Mesenchymal stem cell (in vitro differentiated cells and primary cell): ENCODE data around the gene EDN1.
A peak's percentile ranks its signal among the peaks of the same experiment; 100 is the strongest.

Experiments
- DNase-seq: peaks from one replicate; pipeline ENCODE4 v3.0.0-alpha.2; 2013
- H2AFZ ChIP-seq: one replicate; pipeline ENCODE4 v1.6.1; 2013; ENCODE audit warnings: low read depth, mild to moderate bottlenecking, control low read depth, inconsistent platforms, low read length, moderate library complexity
- H2AK5ac ChIP-seq: 2 replicates; pipeline ENCODE4 v1.6.1; 2013; ENCODE audit warnings: low read length, moderate library complexity, mild to moderate bottlenecking, inconsistent platforms; ENCODE audit not compliant: severe bottlenecking
- H2BK120ac ChIP-seq: one replicate; pipeline ENCODE4 v1.6.1; 2013; ENCODE audit warnings: low read depth, mild to moderate bottlenecking, inconsistent platforms, low read length, moderate library complexity
- H2BK12ac ChIP-seq, 2 experiments: one replicate each; pipeline ENCODE4 v1.6.1; 2013; ENCODE audit warnings: inconsistent platforms in 2 of 2, low read length in 2 of 2, mild to moderate bottlenecking in 2 of 2, moderate library complexity in 2 of 2, control low read depth in 1 of 2
- H2BK15ac ChIP-seq: one replicate; pipeline ENCODE4 v1.6.1; 2013; ENCODE audit warnings: mild to moderate bottlenecking, low read depth, inconsistent platforms; ENCODE audit not compliant: poor library complexity, severe bottlenecking
- H2BK5ac ChIP-seq: 2 replicates; pipeline ENCODE4 v1.6.1; 2013; ENCODE audit warnings: low read depth, mild to moderate bottlenecking, low read length, control low read depth, inconsistent platforms; ENCODE audit not compliant: poor library complexity, severe bottlenecking
- H3K14ac ChIP-seq, 2 experiments: one replicate each; pipeline ENCODE4 v1.6.1; 2013; ENCODE audit warnings: inconsistent platforms in 2 of 2, low read length in 2 of 2, control low read depth in 1 of 2, mild to moderate bottlenecking in 1 of 2, moderate library complexity in 1 of 2
- H3K18ac ChIP-seq, 2 experiments: one replicate each; pipeline ENCODE4 v1.6.1; 2013; ENCODE audit warnings: inconsistent platforms in 2 of 2, low read length in 2 of 2, control low read depth in 1 of 2, low read depth in 1 of 2, mild to moderate bottlenecking in 1 of 2
- H3K23ac ChIP-seq, 2 experiments: one replicate each; pipeline ENCODE4 v1.6.1; 2013; ENCODE audit warnings: inconsistent platforms in 2 of 2, low read length in 2 of 2, mild to moderate bottlenecking in 2 of 2, moderate library complexity in 2 of 2, control low read depth in 1 of 2
- H3K27ac ChIP-seq: 2 replicates; pipeline ENCODE4 v1.5.1; 2013; ENCODE audit warnings: mild to moderate bottlenecking, moderate library complexity, low read length, control low read depth, inconsistent platforms; ENCODE audit not compliant: poor library complexity, severe bottlenecking
- H3K27me3 ChIP-seq, 2 experiments: 2 replicates each; pipeline versions ENCODE4 v1.6.1 to v1.7.0; 2013; ENCODE audit warnings: low read length in 2 of 2, mild to moderate bottlenecking in 2 of 2, moderate library complexity in 2 of 2, control low read depth in 1 of 2, inconsistent platforms in 1 of 2; ENCODE audit not compliant: control insufficient read depth in 1 of 2, insufficient read depth in 1 of 2
- H3K36me3 ChIP-seq, 2 experiments: 2 replicates each; pipeline versions ENCODE4 v1.6.1 to v1.7.0; 2013; ENCODE audit warnings: low read length in 2 of 2, control low read depth in 1 of 2, inconsistent platforms in 1 of 2, low read depth in 1 of 2, mild to moderate bottlenecking in 1 of 2; ENCODE audit not compliant: insufficient read depth in 2 of 2, control insufficient read depth in 1 of 2
- H3K4ac ChIP-seq, 2 experiments: one replicate each; pipeline ENCODE4 v1.6.1; 2013; ENCODE audit warnings: inconsistent platforms in 2 of 2, low read length in 2 of 2, mild to moderate bottlenecking in 2 of 2, moderate library complexity in 2 of 2, control low read depth in 1 of 2, low read depth in 1 of 2
- H3K4me1 ChIP-seq: 2 replicates; pipeline ENCODE4 v1.6.1; 2013; ENCODE audit warnings: low read depth, low read length, control low read depth; ENCODE audit not compliant: control insufficient read depth, insufficient read depth
- H3K4me2 ChIP-seq: 2 replicates; pipeline ENCODE4 v1.6.1; 2013; ENCODE audit warnings: low read length, mild to moderate bottlenecking, inconsistent platforms; ENCODE audit not compliant: poor library complexity, severe bottlenecking
- H3K4me3 ChIP-seq, 2 experiments: 2 replicates each; pipeline versions ENCODE4 v1.5.1 to v1.7.0; 2013; ENCODE audit warnings: low read length in 2 of 2, mild to moderate bottlenecking in 2 of 2, control low read depth in 1 of 2, low read depth in 1 of 2; ENCODE audit not compliant: insufficient read depth in 1 of 2
- H3K79me1 ChIP-seq: replicated peaks from 2 replicates; pipeline ENCODE4 v1.6.1; 2013; ENCODE audit warnings: mild to moderate bottlenecking, control low read depth, low read length, inconsistent platforms; ENCODE audit not compliant: poor library complexity, severe bottlenecking
- H3K9ac ChIP-seq: 2 replicates; pipeline ENCODE4 v1.7.0; 2013; ENCODE audit warnings: mild to moderate bottlenecking, low read length, moderate library complexity
- H3K9me3 ChIP-seq: 2 replicates; pipeline ENCODE4 v1.7.0; 2013; ENCODE audit warnings: mild to moderate bottlenecking, low read length; ENCODE audit not compliant: control insufficient read depth
- H4K8ac ChIP-seq: one replicate; pipeline ENCODE4 v1.6.1; 2013; ENCODE audit warnings: inconsistent platforms, mild to moderate bottlenecking, low read length, moderate library complexity
- H4K91ac ChIP-seq: one replicate; pipeline ENCODE4 v1.6.1; 2013; ENCODE audit warnings: mild to moderate bottlenecking, low read length, inconsistent platforms
- WGBS: methylation state at CpG from one replicate; pipeline ENCODE4 v1.1.7; 2013; ENCODE audit warnings: mixed read lengths; 5-methylcytosine and 5-hydroxymethylcytosine counted together

Gene EDN1

GRCh38 chr6:12313306-12313991 lies 23.3 kb downstream of the EDN1 start:
- no peak overlapping the region for H2BK12ac ChIP-seq
- H2BK5ac ChIP-seq: no peak overlapping the region
- H3K4me1 ChIP-seq: peaks cover 7% of the 10 kb centered on the region
- peak overlapping the region; percentile 34 for H2BK120ac ChIP-seq
- no peak overlapping the region for H3K4me3 ChIP-seq
- peaks cover 0 to 2% of the 10 kb centered on the region in 2 experiments for H3K27me3 ChIP-seq
- H2AFZ ChIP-seq: no peak overlapping the region
- H4K8ac ChIP-seq: no peak overlapping the region
- no peak overlapping the region for H2AK5ac ChIP-seq
- H4K91ac ChIP-seq: no peak overlapping the region
- no peak overlapping the region for H3K4me2 ChIP-seq
- H3K79me1 ChIP-seq: no peaks in the 10 kb centered on the region
- H3K14ac ChIP-seq: no peak overlapping the region
- no peak overlapping the region for H3K18ac ChIP-seq
- no peaks in the 10 kb centered on the region for H3K36me3 ChIP-seq
- H3K9ac ChIP-seq: no peak overlapping the region
- no peak overlapping the region for H3K23ac ChIP-seq
- 87% methylated on average over 12 of the region's 12 CpGs for WGBS
- no peak overlapping the region for H3K27ac ChIP-seq
- H3K9me3 ChIP-seq: peaks cover 3% of the 10 kb centered on the region
- no peak overlapping the region for H2BK15ac ChIP-seq
- no peak overlapping the region for H3K4ac ChIP-seq
- DNase-seq: no peak

- Histone ChIP-seq H3K79me1 (no peaks in the 10 kb centered on the region), H3K4me3 (no peak overlapping the region), H3K14ac (no peak overlapping the region), H3K9ac (no peak overlapping the region), H3K27ac (peak overlapping the region; percentile 15), H2AK5ac (no peak overlapping the region), H3K4me1 (peaks cover 7% of the 10 kb centered on the region), H3K36me3 (no peaks in the 10 kb centered on the region), H3K4me2 (no peak overlapping the region), H3K9me3 (peaks cover 7% of the 10 kb centered on the region), H2BK5ac (no peak overlapping the region), H2BK120ac (no peak overlapping the region), H3K27me3 (peaks cover 0 to 2% of the 10 kb centered on the region in 2 experiments), H4K8ac (no peak overlapping the region), H3K23ac (no peak overlapping the region), H2AFZ (no peak overlapping the region), H3K18ac (no peak overlapping the region), H4K91ac (no peak overlapping the region), H2BK12ac (no peak overlapping the region), H2BK15ac (no peak overlapping the region), H3K4ac (no peak overlapping the region)
- DNase-seq: no peak
- 80% methylated on average over 7 of the region's 8 CpGs for WGBS
These were observed 23.9 kb downstream of the EDN1 start for GRCh38 chr6:12313992-12314589.

DNA sequence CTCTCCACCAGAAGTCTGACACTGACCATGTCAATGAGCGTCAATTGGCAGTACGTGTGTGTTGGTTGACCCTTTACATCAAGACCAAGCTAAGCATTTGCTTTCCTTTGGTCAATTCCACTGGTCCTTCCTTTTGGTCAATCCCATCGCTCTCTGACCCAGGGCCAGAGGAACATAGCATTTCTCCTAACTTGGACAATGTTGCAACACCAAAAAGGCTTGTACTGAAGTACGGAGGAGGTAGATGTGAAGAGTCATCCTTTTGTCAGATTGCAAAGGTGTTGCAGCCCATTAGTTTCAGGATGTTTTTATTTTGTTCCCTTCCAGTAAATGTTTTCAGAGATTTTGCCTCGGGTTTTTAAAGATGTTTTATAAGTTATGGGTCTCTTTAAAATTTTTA lies 24.6 kb downstream of the EDN1 start:
- no peak for DNase-seq
- peaks cover 7% of the 10 kb centered on the region for H3K4me1 ChIP-seq
- no peak overlapping the region for H2BK15ac ChIP-seq
- H2BK120ac ChIP-seq: no peak overlapping the region
- peaks cover 0 to 2% of the 10 kb centered on the region in 2 experiments for H3K27me3 ChIP-seq
- no peak overlapping the region for H4K8ac ChIP-seq
- H4K91ac ChIP-seq: no peak overlapping the region
- H3K36me3 ChIP-seq: no peaks in the 10 kb centered on the region
- no peak overlapping the region for H3K9ac ChIP-seq
- no peaks in the 10 kb centered on the region for H3K79me1 ChIP-seq
- no peak overlapping the region for H2AFZ ChIP-seq
- no peak overlapping the region for H3K14ac ChIP-seq
- H2BK12ac ChIP-seq: no peak overlapping the region
- no peak overlapping the region for H3K23ac ChIP-seq
- no peak overlapping the region for H3K4me3 ChIP-seq
- no peak overlapping the region for H3K27ac ChIP-seq
- H3K4me2 ChIP-seq: no peak overlapping the region
- WGBS: 92% methylated on average over 4 of the region's 5 CpGs
- H2AK5ac ChIP-seq: no peak overlapping the region
- no peak overlapping the region for H3K18ac ChIP-seq
- H3K9me3 ChIP-seq: peaks cover 11% of the 10 kb centered on the region
- no peak overlapping the region for H2BK5ac ChIP-seq
- no peak overlapping the region for H3K4ac ChIP-seq

- H3K23ac ChIP-seq: no peak overlapping the region
- no peak overlapping the region for H2BK120ac ChIP-seq
- peaks cover 0 to 2% of the 10 kb centered on the region in 2 experiments for H3K27me3 ChIP-seq
- no peak overlapping the region for H4K91ac ChIP-seq
- H3K4me3 ChIP-seq: no peak overlapping the region
- H2BK12ac ChIP-seq: no peak overlapping the region
- H3K18ac ChIP-seq: no peak overlapping the region
- no peak overlapping the region for H3K4ac ChIP-seq
- H2BK15ac ChIP-seq: no peak overlapping the region
- peaks cover 7% of the 10 kb centered on the region for H3K4me1 ChIP-seq
- H3K9ac ChIP-seq: no peak overlapping the region
- H2AFZ ChIP-seq: no peak overlapping the region
- H3K27ac ChIP-seq: no peak overlapping the region
- H3K4me2 ChIP-seq: no peak overlapping the region
- no peak overlapping the region for H2AK5ac ChIP-seq
- peaks cover 11% of the 10 kb centered on the region for H3K9me3 ChIP-seq
- no peaks in the 10 kb centered on the region for H3K79me1 ChIP-seq
- no peak overlapping the region for H3K14ac ChIP-seq
- no peak overlapping the region for H2BK5ac ChIP-seq
- DNase-seq: no peak
- no peak overlapping the region for H4K8ac ChIP-seq
- H3K36me3 ChIP-seq: no peaks in the 10 kb centered on the region
- WGBS: 71% methylated on average over 3 of the region's 5 CpGs
These were observed 25.3 kb downstream of the EDN1 start for GRCh38 chr6:12315292-12316081.
